Panc1 (cell line): ENCODE measurements around the gene TXN. TPM values are rescaled to one million over a fixed set of nuclear protein-coding genes. Genes with fewer than 3 reads are reported as not detected.

Experiments
- ATAC-seq: fragments of 200-7000 bp; cut with Tn5 transposase; 2 replicates; pipeline ENCODE4 v1.9.1; 2020; ENCODE audit warnings: mild to moderate bottlenecking, moderate library complexity
- Bru-seq: library from RNA; stranded (reverse); fragments of 400-500 nt; gene quantifications from one replicate; lab custom pipeline; 2021; lab: Mats Ljungman, UMichigan
- BruChase-seq, 2 experiments: library from RNA; stranded (reverse); fragments of 400-500 nt; gene quantifications; one replicate each; lab custom pipeline; 2021; lab: Mats Ljungman, UMichigan
- BruUV-seq: library from RNA; stranded (reverse); fragments of 400-500 nt; replicated peaks from 2 replicates; lab custom pipeline; 2021; lab: Mats Ljungman, UMichigan
- CTCF ChIA-PET: fragments of 300-600 bp; sonication (Branson Sonifier 250); formaldehyde crosslinking; loops from one replicate; lab custom pipeline; 2022; ENCODE audit warnings: antibody characterized with exemption; lab: Charles Lee
- POLR2A ChIA-PET: fragments of 300-600 bp; sonication (Branson Sonifier 250); formaldehyde crosslinking; loops from one replicate; lab custom pipeline; 2022; ENCODE audit warnings: antibody characterized with exemption; lab: Charles Lee
- DNase-seq: peaks from one replicate; pipeline ENCODE4 v3.0.0-alpha.2; 2010; ENCODE audit warnings: low read depth, low spot score
- H3K27ac ChIP-seq: 2 replicates; pipeline ENCODE4 v1.5.1; 2011; ENCODE audit warnings: mild to moderate bottlenecking, low read length, inconsistent platforms
- H3K27me3 ChIP-seq: fragments of 200-500 bp; sonication (Bioruptor generic); 2 replicates; pipeline ENCODE4 v1.6.0; 2014; ENCODE audit warnings: low read length, inconsistent platforms; ENCODE audit not compliant: control insufficient read depth, insufficient read depth
- H3K36me3 ChIP-seq: fragments of 200-500 bp; sonication (Bioruptor generic); 2 replicates; pipeline ENCODE4 v1.5.1; 2014; ENCODE audit warnings: inconsistent platforms, mild to moderate bottlenecking, low read length, moderate library complexity; ENCODE audit not compliant: control insufficient read depth, insufficient read depth
- H3K4me1 ChIP-seq: 2 replicates; pipeline ENCODE4 v1.5.1; 2011; ENCODE audit warnings: inconsistent platforms, mild to moderate bottlenecking, low read length, moderate library complexity; ENCODE audit not compliant: control insufficient read depth, insufficient read depth
- H3K4me3 ChIP-seq, 2 experiments: 2 replicates each; pipeline ENCODE4 v1.5.1; 2011 to 2012; ENCODE audit warnings: low read depth in 2 of 2, low read length in 2 of 2, mild to moderate bottlenecking in 2 of 2, inconsistent platforms in 1 of 2, moderate library complexity in 1 of 2
- H3K9me3 ChIP-seq: fragments of 200-500 bp; sonication (Bioruptor generic); 2 replicates; pipeline ENCODE4 v1.5.1; 2014; ENCODE audit warnings: low read depth, mild to moderate bottlenecking, inconsistent platforms, low read length, moderate library complexity; ENCODE audit not compliant: control insufficient read depth, insufficient read depth
- CTCF ChIP-seq: fragments of 450-650 bp; IDR thresholded peaks from 2 replicates; pipeline ENCODE4 v1.5.1; 2017; ENCODE audit warnings: mild to moderate bottlenecking
- POLR2AphosphoS5 ChIP-seq: IDR thresholded peaks from 2 replicates; pipeline ENCODE4 v1.6.1; 2012; ENCODE audit warnings: mild to moderate bottlenecking, low read depth, low read length, moderate library complexity
- REST ChIP-seq, 2 experiments: IDR thresholded peaks; 2 replicates each; pipeline ENCODE4 v1.6.1; 2011 to 2012; ENCODE audit warnings: low read depth in 2 of 2, control low read depth in 1 of 2, low read length in 1 of 2, mild to moderate bottlenecking in 1 of 2, moderate library complexity in 1 of 2; ENCODE audit not compliant: insufficient read depth in 1 of 2
- SIN3A ChIP-seq: IDR thresholded peaks from 2 replicates; pipeline ENCODE4 v1.6.1; 2012; ENCODE audit warnings: low read depth, mild to moderate bottlenecking, low read length, moderate library complexity, borderline replicate concordance; ENCODE audit not compliant: insufficient read depth
- TCF7L2 ChIP-seq: IDR thresholded peaks from 2 replicates; pipeline ENCODE4 v1.6.1; 2011; ENCODE audit warnings: mild to moderate bottlenecking, low read depth, low read length, inconsistent platforms
- in situ Hi-C: cut with HindIII; loops from 2 replicates; pipeline ENCODE4 v1.10.0; 2016; ENCODE audit warnings: low sequenced_read_pairs, low pct_unique_long_range_greater_than_20kb
- intact Hi-C: fragments of 100-400 bp; cut with micrococcal nuclease; formaldehyde crosslinking; loops from one replicate; pipeline ENCODE4 v1.10.0; 2022; ENCODE audit not compliant: unreplicated experiment
- long read RNA-seq: library from polyadenylated mRNA; unstranded; transcript quantifications from one replicate; pipeline ENCODE4 v2.0.0, GENCODE V29; 2021; ENCODE audit not compliant: unreplicated experiment
- polyA plus RNA-seq: library from polyadenylated mRNA; unstranded; fragments of >200 nt; gene quantifications from one replicate; pipeline ENCODE4 v1.2.1, GENCODE V29; 2012; ENCODE audit warnings: missing spikeins; ENCODE audit not compliant: insufficient read length
- total RNA-seq: library from RNA; stranded (reverse); gene quantifications from one replicate; pipeline ENCODE4 v1.2.1, GENCODE V29; 2021; ENCODE audit not compliant: unreplicated experiment

Gene TXN
- total RNA-seq (197 TPM), Bru-seq, nascent RNA (percentile 87 among the genes with signal in this experiment), BruChase-seq, experiment 1, labeled RNA remaining after a 2-hour chase (percentile 72 among the genes with signal in this experiment), BruChase-seq, experiment 2, labeled RNA remaining after a 6-hour chase (percentile 79 among the genes with signal in this experiment)
- polyA plus RNA-seq = 129 TPM
- long read RNA-seq, transcript TXN-202 (5 exons, 869 nt) = major isoform, 161 of 170 reads
- long read RNA-seq, partial matches to known transcripts = 8 of 170 reads
- long read RNA-seq, other reads (novel, unspliced or antisense) = 1 of 170 reads

DNA sequence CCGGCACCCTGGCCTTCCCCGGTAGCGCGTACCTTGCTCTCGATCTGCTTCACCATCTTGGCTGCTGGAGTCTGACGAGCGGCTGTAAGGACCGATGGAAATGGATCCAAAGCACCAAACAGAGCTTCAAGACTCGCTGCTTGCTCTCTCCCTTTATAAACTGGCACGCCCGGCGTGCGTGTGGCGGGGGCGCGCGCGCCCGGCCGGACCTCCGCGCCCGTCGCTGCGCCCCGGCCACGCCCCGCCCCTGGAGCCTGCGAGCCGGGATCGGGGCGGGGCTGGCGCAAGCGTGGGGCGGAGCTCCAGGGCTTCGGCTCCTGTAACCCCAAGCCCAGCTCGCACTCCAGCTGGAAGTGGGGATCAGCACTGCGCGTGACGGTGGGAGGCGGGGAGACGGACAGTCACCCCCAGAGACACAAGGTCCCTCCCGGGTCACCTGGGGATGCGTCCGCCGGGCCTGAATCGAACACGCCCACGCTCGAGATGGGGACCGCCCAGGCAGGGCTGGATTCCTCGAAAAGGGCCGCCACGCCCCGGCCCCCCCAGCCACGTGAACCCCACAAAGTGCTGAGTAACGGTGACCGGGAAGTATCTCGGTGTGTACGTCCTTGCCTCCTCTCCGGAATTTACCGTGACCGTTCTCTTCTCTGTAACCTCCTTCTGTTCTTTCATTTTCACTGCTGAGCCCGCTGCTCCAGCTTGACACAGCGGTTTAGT is at the start of gene TXN:
TXN (minus strand) TSS at position 128 of the 717 bp plus-strand sequence; CDS start at position 56, 72 bp downstream.
- intact Hi-C loops = no loop called here
- ATAC-seq = peak; percentile 92

More for the DNA sequence above, at the start of gene TXN:
- CTCF ChIA-PET = no interaction called here
- Histone ChIP-seq H3K27me3 (no peaks in the 10 kb centered on the region), H3K4me3 (peak within 1 kb of the TSS; percentile 76 to 81), H3K36me3 (no peaks in the 10 kb centered on the region; the same call in none of the 2 replicates), H3K4me1 (peaks cover 15% of the 10 kb centered on the region), H3K9me3 (no peaks in the 10 kb centered on the region), H3K27ac (peak within 1 kb of the TSS; percentile 75)
- in situ Hi-C loops = no loop called here
- peak; percentile 17 for DNase-seq
- POLR2A ChIA-PET = interaction anchor here (0.5 to 0.7 kb wide), 2 partner anchors 19 to 752 kb away, joined by 5 to 13 read pairs; no protein-coding TSS in a partner anchor
- no TSS peak for BruUV-seq
- TF ChIP-seq POLR2AphosphoS5 (peak; percentile 85), CTCF (no peak), REST (IDR thresholded peaks at IDR 0.05; ENCODE audit: insufficient read depth in 1 of 2, low read depth in 2 of 2, low read length in 1 of 2) (no peak), TCF7L2 (no peak), SIN3A (0 out of 2 replicates have a peak, but pooled peaks have one; percentile 44)
